GM08714 (cell line): ENCODE results near the gene RFC1.

Experiments
- H3K4me3 ChIP-seq: fragments of 200-500 bp; sonication (Bioruptor generic); 2 replicates; pipeline ENCODE4 v1.5.1; 2014; ENCODE audit warnings: mild to moderate bottlenecking, low read length, inconsistent platforms
- ZNF274 ChIP-seq: IDR thresholded peaks from 2 replicates; pipeline ENCODE4 v1.6.1; 2012; ENCODE audit warnings: mild to moderate bottlenecking, low read depth, low read length

Gene RFC1

DNA sequence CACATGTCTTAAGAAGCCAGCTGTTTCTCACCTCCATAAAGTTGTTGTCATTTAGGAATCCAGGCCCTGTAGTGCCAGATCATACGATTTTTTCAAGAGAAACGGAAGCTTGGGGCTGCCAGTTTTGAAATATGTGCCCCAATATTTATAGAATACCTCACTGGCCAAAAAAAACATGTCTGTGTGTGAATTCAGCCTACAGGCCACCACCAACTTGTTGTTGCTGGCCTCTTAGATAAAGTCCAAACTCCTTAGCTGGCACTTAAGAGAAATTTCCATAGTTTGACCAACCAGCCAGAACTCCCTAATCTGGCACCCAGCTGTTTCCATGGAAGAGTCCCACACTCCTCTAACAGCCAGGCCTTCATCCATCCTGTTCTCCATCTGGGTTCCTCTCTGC is 109.7 kb downstream of the RFC1 start:
- TF ChIP-seq ZNF274, result no peak
- H3K4me3 ChIP-seq, result no peak overlapping the region

- no peak overlapping the region for H3K4me3 ChIP-seq
- no peak for TF ChIP-seq ZNF274
These were observed 110.3 kb downstream of the RFC1 start for GRCh38 chr4:39255871-39256270.

- H3K4me3 ChIP-seq, result no peak overlapping the region
- TF ChIP-seq ZNF274, result no peak
These were observed 110.9 kb downstream of the RFC1 start for GRCh38 chr4:39255266-39255665.

DNA sequence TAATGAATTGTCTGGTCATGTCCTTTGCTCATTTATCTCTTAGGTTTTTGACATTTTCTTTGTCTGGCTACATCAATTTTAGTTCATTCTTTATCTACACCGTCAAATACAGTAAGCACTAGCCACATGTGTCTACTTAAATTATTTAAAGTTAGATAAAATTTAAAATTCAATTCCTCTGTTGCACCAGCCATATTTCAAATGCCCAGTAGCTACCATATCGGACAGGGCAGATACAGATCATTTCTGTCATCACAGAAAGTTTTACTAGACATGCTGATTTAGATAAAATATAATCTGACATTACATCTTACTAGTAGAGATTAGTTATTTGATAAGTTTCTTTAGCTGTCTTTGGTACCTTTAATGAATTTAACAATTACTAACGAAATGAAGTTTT is 122.7 kb downstream of the RFC1 start:
- no peak overlapping the region for H3K4me3 ChIP-seq
- no peak for TF ChIP-seq ZNF274
